K562 (cell line): ENCODE measurements around the gene KLHL12. TPM values are rescaled to one million over a fixed set of nuclear protein-coding genes. Genes with fewer than 3 reads are reported as not detected.
A peak's percentile ranks its signal among the peaks of the same experiment; 100 is the strongest.

ENCODE experiments used
- C11orf30 ChIP-seq: fragments of 450-650 bp; IDR thresholded peaks from 2 replicates; pipeline ENCODE4 v1.6.1; 2016; ENCODE audit warnings: low read depth, mild to moderate bottlenecking
- CEBPG ChIP-seq, 3 experiments: fragments of 200-800 bp in 1 of 3; sonication (Bioruptor generic) in 1 of 3; sonication (generic) in 1 of 3; formaldehyde crosslinking in 1 of 3; IDR thresholded peaks in 2 of 3; conservative IDR thresholded peaks in 1 of 3; 2 replicates each; pipeline versions ENCODE4 v1.6.1 to v1.8.0; 2016 to 2022; ENCODE audit warnings: missing compliant biosample characterization in 2 of 3, missing genetic modification characterization in 2 of 3, mild to moderate bottlenecking in 1 of 3, missing genetic modification reagents in 1 of 3
- CGGBP1 ChIP-seq: fragments of 250-450 bp; sonication (Bioruptor Pico); IDR thresholded peaks from 2 replicates; pipeline ENCODE4 v1.9.0; 2021; ENCODE audit warnings: mild to moderate bottlenecking
- CHCHD3 ChIP-seq: fragments of 250-450 bp; sonication (Bioruptor Pico); IDR thresholded peaks from 2 replicates; pipeline ENCODE4 v2.1.2; 2022; ENCODE audit warnings: mild to moderate bottlenecking
- ESRRA ChIP-seq: fragments of 450-650 bp; IDR thresholded peaks from 2 replicates; pipeline ENCODE4 v1.6.1; 2014; ENCODE audit warnings: low read depth, mild to moderate bottlenecking, moderate library complexity, borderline replicate concordance
- IRF2 ChIP-seq: sonication (generic); formaldehyde crosslinking; IDR thresholded peaks from 2 replicates; pipeline ENCODE4 v1.8.1; 2022; ENCODE audit warnings: mild to moderate bottlenecking, missing genetic modification reagents
- MNT ChIP-seq, 2 experiments: fragments of 450-650 bp; conservative IDR thresholded peaks; 2 replicates each; pipeline ENCODE4 v1.6.1; 2017; ENCODE audit warnings: mild to moderate bottlenecking in 2 of 2, moderate library complexity in 2 of 2
- MTA3 ChIP-seq: fragments of 450-650 bp; formaldehyde crosslinking; IDR thresholded peaks from 2 replicates; pipeline ENCODE4 v1.6.1; 2017; ENCODE audit warnings: mild to moderate bottlenecking, borderline replicate concordance
- MYNN ChIP-seq, 2 experiments: sonication (generic); formaldehyde crosslinking in 1 of 2; IDR thresholded peaks; 2 replicates each; pipeline versions ENCODE4 v1.5.0 to v1.6.1; 2016 to 2020; ENCODE audit warnings: antibody characterized with exemption in 1 of 2, missing genetic modification reagents in 1 of 2
- NELFE ChIP-seq: IDR thresholded peaks from 2 replicates; pipeline ENCODE4 v1.6.1; 2011; ENCODE audit warnings: mild to moderate bottlenecking; ENCODE audit not compliant: insufficient read depth, insufficient read length
- NR3C1 ChIP-seq: sonication (generic); formaldehyde crosslinking; IDR thresholded peaks from 2 replicates; pipeline ENCODE4 v1.8.1; 2022; ENCODE audit warnings: missing genetic modification reagents
- PBX2 ChIP-seq, 2 experiments: IDR thresholded peaks in 1 of 2; conservative IDR thresholded peaks in 1 of 2; 2 replicates each; pipeline ENCODE4 v1.6.1; 2016; ENCODE audit warnings: low read depth in 2 of 2, mild to moderate bottlenecking in 1 of 2, missing compliant biosample characterization in 1 of 2, missing genetic modification characterization in 1 of 2, moderate library complexity in 1 of 2
- POLR2A ChIP-seq: fragments of 450-650 bp; conservative IDR thresholded peaks from 2 replicates; pipeline ENCODE4 v1.6.1; 2016
- POLR2G ChIP-seq: fragments of 200-400 bp; formaldehyde crosslinking; IDR thresholded peaks from 2 replicates; pipeline ENCODE4 v1.6.1; 2017; ENCODE audit warnings: low read depth, mild to moderate bottlenecking, antibody characterized with exemption, low read length, moderate library complexity
- RBM17 ChIP-seq: fragments of 200-400 bp; formaldehyde crosslinking; IDR thresholded peaks from 2 replicates; pipeline ENCODE4 v1.6.1; 2017; ENCODE audit warnings: low read depth, mild to moderate bottlenecking, low read length, borderline replicate concordance
- RBM25 ChIP-seq: fragments of 200-400 bp; formaldehyde crosslinking; IDR thresholded peaks from 2 replicates; pipeline ENCODE4 v1.6.1; 2018; ENCODE audit warnings: low read length, low read depth, moderate library complexity; ENCODE audit not compliant: severe bottlenecking
- SMAD1 ChIP-seq: fragments of 150-350 bp; IDR thresholded peaks from 2 replicates; pipeline ENCODE4 v1.6.1; 2014; ENCODE audit warnings: low read length, low read depth; ENCODE audit not compliant: partially characterized antibody
- YBX1 ChIP-seq: fragments of 450-650 bp; IDR thresholded peaks from 2 replicates; pipeline ENCODE4 v1.7.1; 2016; ENCODE audit warnings: mild to moderate bottlenecking
- ZBTB12 ChIP-seq: fragments of 250-450 bp; sonication (Bioruptor Pico); IDR thresholded peaks from 2 replicates; pipeline ENCODE4 v1.4.0; 2020
- ZNF121 ChIP-seq: sonication (generic); formaldehyde crosslinking; conservative IDR thresholded peaks from 2 replicates; pipeline ENCODE4 v1.8.0; 2022; ENCODE audit warnings: missing genetic modification reagents
- ZNF3 ChIP-seq: fragments of 250-450 bp; sonication (Bioruptor Pico); IDR thresholded peaks from 2 replicates; pipeline ENCODE4 v1.5.0; 2021; ENCODE audit warnings: mild to moderate bottlenecking, moderate library complexity
- polyA plus RNA-seq, 8 experiments: library from polyadenylated mRNA; depleted of rRNA in 4 of 8; stranded (reverse) in 5 of 8; unstranded in 3 of 8; fragments of >200 nt; fragmentation: Nextera tagmentation in 2 of 8; fragmentation: Illumina TruSeq in 1 of 8; extraction: Ambion mirVana in 2 of 8; extraction: Trizol in 1 of 8; gene quantifications; 2 replicates each; pipeline versions ENCODE4 v1.2.1 to v1.2.3, GENCODE V29; 2011 to 2014; ENCODE audit warnings: inconsistent platforms in 1 of 8, missing spikeins in 1 of 8
- total RNA-seq, 7 experiments: library from RNA; depleted of rRNA in 6 of 7; stranded (reverse); fragments of >200 nt in 6 of 7; fragmentation: Illumina TruSeq in 2 of 7; extraction: Trizol in 2 of 7; gene quantifications; 2 replicates each; pipeline versions ENCODE4 v1.2.1 to v1.2.3, GENCODE V29; 2011 to 2021; ENCODE audit warnings: low replicate concordance in 1 of 7

KLHL12 gene
- total and polyA plus RNA-seq, 9 of the 15 experiments (the other 6 are each of a cell fraction or from before 2014, with no cell fraction given) = 23.1 to 85.1 (median 35.0) TPM

DNA sequence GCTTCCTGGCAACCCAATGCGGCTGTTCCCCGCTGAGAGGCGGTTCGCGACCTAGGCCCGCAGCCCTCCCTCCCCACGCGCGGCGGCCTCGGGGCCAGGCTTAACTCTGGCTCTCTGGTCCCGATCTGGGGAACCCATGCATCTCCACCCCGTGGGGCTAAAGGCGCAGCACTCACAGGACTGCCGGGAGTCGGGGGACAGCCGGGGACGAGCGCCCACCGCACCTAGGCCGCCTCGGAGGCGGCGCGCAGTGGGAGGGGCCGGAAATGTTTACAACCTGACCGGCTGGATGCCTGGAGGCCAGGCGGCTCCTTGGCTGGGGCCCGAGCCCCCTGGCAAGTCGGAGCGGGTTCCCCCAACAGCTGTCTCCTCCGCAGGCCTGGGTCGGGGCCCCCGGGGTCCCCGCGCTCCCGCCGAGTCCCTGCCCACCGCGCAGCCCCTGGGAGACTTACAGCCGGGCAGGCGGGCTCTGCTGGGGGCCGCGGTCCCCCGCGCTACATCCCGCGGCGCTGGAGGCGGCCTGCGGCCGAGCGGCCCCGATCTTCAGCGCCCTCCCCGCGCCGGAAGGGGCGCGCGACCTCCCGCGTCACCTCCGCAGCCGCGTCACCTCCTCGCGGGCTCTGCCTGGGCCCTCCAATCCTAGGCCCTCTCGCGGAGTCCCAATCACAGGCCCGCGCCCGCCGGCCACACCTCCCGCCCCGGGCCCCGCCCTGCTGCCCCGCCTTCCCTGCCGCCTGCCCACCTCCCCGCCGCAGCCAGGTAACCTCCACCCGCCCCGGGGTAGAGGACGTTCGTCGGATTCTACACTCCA lies 30.9 kb upstream of the KLHL12 start, which contains the start of gene ADIPOR1 (continued):
- TF ChIP-seq RBM25 (peak; percentile 69), ESRRA (peak; percentile 35; the same call in 1 of the 2 replicates), ZNF3 (CRISPR knock-in tag) (no peak), POLR2G (peak; percentile 95), NELFE (no peak), SMAD1 (no peak), MNT (conservative IDR thresholded peaks at IDR 0.05) (peak; percentile 17 to 65; a peak in 3 of 4 replicates), MYNN (IDR thresholded peaks at IDR 0.05) (0 out of 2 replicates have a peak, but pooled peaks have one; percentile 13), MYNN (CRISPR knock-in tag; IDR thresholded peaks at IDR 0.05) (no peak), C11orf30 (peak; percentile 72), ZNF121 (CRISPR knock-in tag) (no peak), PBX2 (CRISPR knock-in tag; IDR thresholded peaks at IDR 0.05; ENCODE audit: low read depth) (no peak), PBX2 (tag; conservative IDR thresholded peaks at IDR 0.05; ENCODE audit: low read depth) (no peak), CGGBP1 (CRISPR knock-in tag) (peak; percentile 86), CHCHD3 (peak; percentile 39; the same call in 1 of the 2 replicates), ZBTB12 (CRISPR knock-in tag) (peak; percentile 88), RBM17 (no peak), POLR2A (peak; percentile 87), NR3C1 (CRISPR knock-in tag) (peak; percentile 55; the same call in 1 of the 2 replicates), CEBPG (CRISPR knock-in tag; IDR thresholded peaks at IDR 0.05) (0 out of 2 replicates have a peak, but pooled peaks have one; percentile 34), CEBPG (tag; conservative IDR thresholded peaks at IDR 0.05 in 1 of 2, IDR thresholded peaks at IDR 0.05 in 1 of 2) (no peak), YBX1 (no peak), IRF2 (CRISPR knock-in tag) (peak; percentile 77; the same call in 1 of the 2 replicates), MTA3 (peak; percentile 42; the same call in 1 of the 2 replicates)
